K562 (cell line): ENCODE data around the gene ANO2. TPM values are rescaled to one million over a fixed set of nuclear protein-coding genes. Genes with fewer than 3 reads are reported as not detected.
A peak's percentile ranks its signal among the peaks of the same experiment; 100 is the strongest.

Experiments used
- ATAC-seq: fragments of 200-7000 bp; cut with Tn5 transposase; 3 replicates; pipeline ENCODE4 v1.9.1; 2020; ENCODE audit warnings: moderate library complexity
- BruUV-seq: library from RNA; stranded (reverse); fragments of 400-500 nt; replicated peaks from 2 replicates; lab custom pipeline; 2021; lab: Mats Ljungman, UMichigan
- CTCF ChIA-PET: fragments of 300-600 bp; formaldehyde crosslinking; extraction: SDS; loops from one replicate; lab custom pipeline; 2021; ENCODE audit warnings: low intra/inter-chr PET ratio; lab: Yijun Ruan, JAX
- POLR2A ChIA-PET: fragments of 300-600, 350-650 bp; sonication (Branson Sonifier 250); formaldehyde crosslinking; extraction: SDS; loops from one replicate; lab custom pipeline; 2021; ENCODE audit warnings: antibody characterized with exemption, inconsistent platforms; lab: Yijun Ruan, JAX
- DNase-seq, 4 experiments: peaks; one replicate each; pipeline versions ENCODE4 v3.0.0 to v3.0.0-alpha.2; 2011 to 2018; ENCODE audit warnings: low spot score in 3 of 4, mixed read lengths in 3 of 4; ENCODE audit errors: extremely low read depth in 1 of 4
- FAIRE-seq: peaks from 2 replicates; lab custom pipeline; 2011; peaks lifted over from hg19 to GRCh38; lab: Jason Lieb, UNC
- H2AFZ ChIP-seq: 2 replicates; pipeline ENCODE4 v1.6.0; 2011; ENCODE audit warnings: low read depth, low read length, control low read depth, inconsistent platforms
- H3K27ac ChIP-seq: fragments of 200-600 bp; 3 replicates; pipeline ENCODE4 v1.8.0; 2011; ENCODE audit warnings: low read depth, mild to moderate bottlenecking, control low read depth, inconsistent platforms, low read length, moderate library complexity, mixed read lengths; ENCODE audit errors: extremely low read depth
- H3K27me3 ChIP-seq, 2 experiments: fragments of 300-600 bp in 1 of 2; 2 replicates in 1 of 2; 3 replicates in 1 of 2; pipeline versions ENCODE4 v1.6.0 to v1.8.0; 2011; ENCODE audit warnings: inconsistent platforms in 2 of 2, low read length in 2 of 2, mild to moderate bottlenecking in 1 of 2, mixed read lengths in 1 of 2, moderate library complexity in 1 of 2; ENCODE audit not compliant: control insufficient read depth in 2 of 2, insufficient read depth in 2 of 2
- H3K36me3 ChIP-seq: fragments of 300-600 bp; 3 replicates; pipeline ENCODE4 v1.8.0; 2011; ENCODE audit warnings: mild to moderate bottlenecking, low read length, inconsistent platforms; ENCODE audit not compliant: control insufficient read depth, insufficient read depth
- H3K4me1 ChIP-seq, 2 experiments: fragments of 200-600 bp in 1 of 2; replicated peaks in 1 of 2; 2 replicates in 1 of 2; 3 replicates in 1 of 2; pipeline versions ENCODE4 v1.5.1 to v1.8.0; 2011; ENCODE audit warnings: inconsistent platforms in 2 of 2, low read length in 2 of 2, mild to moderate bottlenecking in 1 of 2, mixed read lengths in 1 of 2, moderate library complexity in 1 of 2; ENCODE audit not compliant: control insufficient read depth in 2 of 2, insufficient read depth in 2 of 2
- H3K4me2 ChIP-seq: 2 replicates; pipeline ENCODE4 v1.6.1; 2011; ENCODE audit warnings: low read length, control low read depth, inconsistent platforms, mixed read lengths; ENCODE audit not compliant: insufficient read depth
- H3K4me3 ChIP-seq: fragments of 200-600 bp; sonication (generic), shearing (Covaris generic); 2 replicates; pipeline ENCODE4 v1.5.1; 2016; ENCODE audit warnings: control low read depth, inconsistent platforms
- H3K79me2 ChIP-seq: fragments of 200-600 bp; 3 replicates; pipeline ENCODE4 v1.8.0; 2011; ENCODE audit warnings: low read length, inconsistent platforms; ENCODE audit not compliant: control insufficient read depth, insufficient read depth
- H3K9ac ChIP-seq, 2 experiments: 2 replicates each; pipeline versions ENCODE4 v1.6.0 to v1.6.1; 2011; ENCODE audit warnings: low read depth in 2 of 2, low read length in 2 of 2, control low read depth in 1 of 2, inconsistent platforms in 1 of 2, mild to moderate bottlenecking in 1 of 2, mixed read lengths in 1 of 2; ENCODE audit not compliant: insufficient read depth in 1 of 2
- H3K9me1 ChIP-seq: one replicate; pipeline ENCODE4 v1.6.0; 2011; ENCODE audit warnings: inconsistent platforms, mild to moderate bottlenecking, low read length, moderate library complexity; ENCODE audit not compliant: control insufficient read depth, insufficient read depth
- H3K9me3 ChIP-seq: replicated peaks from 2 replicates; pipeline ENCODE4 v1.5.1; 2011; ENCODE audit warnings: low read depth, low read length, inconsistent platforms; ENCODE audit not compliant: control insufficient read depth, insufficient read depth
- H4K20me1 ChIP-seq: replicated peaks from 2 replicates; pipeline ENCODE4 v1.6.1; 2011; ENCODE audit warnings: low read length, inconsistent platforms, mixed read lengths; ENCODE audit not compliant: control insufficient read depth, insufficient read depth
- ATF3 ChIP-seq, 2 experiments: fragments of 450-650 bp in 1 of 2; sonication (generic) in 1 of 2; formaldehyde crosslinking in 1 of 2; IDR thresholded peaks in 1 of 2; conservative IDR thresholded peaks in 1 of 2; 2 replicates each; pipeline versions ENCODE4 v1.6.1 to v1.8.1; 2016 to 2023; ENCODE audit warnings: mild to moderate bottlenecking in 2 of 2, moderate library complexity in 2 of 2, inconsistent platforms in 1 of 2, missing genetic modification reagents in 1 of 2
- BRF1 ChIP-seq: IDR thresholded peaks from 3 replicates; pipeline ENCODE4 v1.6.1; 2011; ENCODE audit warnings: borderline replicate concordance, mild to moderate bottlenecking; ENCODE audit not compliant: insufficient read length; ENCODE audit errors: extremely low read depth
- CBFA2T2 ChIP-seq: fragments of 450-650 bp; conservative IDR thresholded peaks from 2 replicates; pipeline ENCODE4 v1.6.1; 2017; ENCODE audit warnings: mild to moderate bottlenecking
- CREBBP ChIP-seq: IDR thresholded peaks from one replicate; pipeline ENCODE4 v1.6.1; 2012; ENCODE audit warnings: low read depth, mild to moderate bottlenecking, control low read depth, inconsistent platforms, low read length
- DEAF1 ChIP-seq: fragments of 450-650 bp; formaldehyde crosslinking; IDR thresholded peaks from 2 replicates; pipeline ENCODE4 v1.4.0; 2020; ENCODE audit warnings: mild to moderate bottlenecking, moderate library complexity
- ETS2 ChIP-seq: IDR thresholded peaks from 2 replicates; pipeline ENCODE4 v1.6.1; 2016; ENCODE audit warnings: borderline replicate concordance, missing genetic modification characterization, mild to moderate bottlenecking, moderate library complexity, missing compliant biosample characterization; ENCODE audit not compliant: poor library complexity, severe bottlenecking
- GATAD2A ChIP-seq: fragments of 450-650 bp; IDR thresholded peaks from 2 replicates; pipeline ENCODE4 v1.6.1; 2017
- NR3C1 ChIP-seq: sonication (generic); formaldehyde crosslinking; IDR thresholded peaks from 2 replicates; pipeline ENCODE4 v1.8.1; 2022; ENCODE audit warnings: missing genetic modification reagents
- PPARD ChIP-seq: fragments of 250-450 bp; sonication (Bioruptor Pico); IDR thresholded peaks from 2 replicates; pipeline ENCODE4 v1.8.0; 2022; ENCODE audit warnings: inconsistent platforms, mild to moderate bottlenecking, moderate library complexity
- RBM39 ChIP-seq: fragments of 200-400 bp; formaldehyde crosslinking; optimal IDR thresholded peaks from 2 replicates; pipeline ENCODE3; 2018; ENCODE audit warnings: low read depth, low read length
- TCF7L2 ChIP-seq: fragments of 150-350 bp; IDR thresholded peaks from 2 replicates; pipeline ENCODE4 v1.6.1; 2016; ENCODE audit warnings: low read depth, mild to moderate bottlenecking, low read length, moderate library complexity
- ZBTB7A ChIP-seq: IDR thresholded peaks from 2 replicates; pipeline ENCODE4 v1.6.1; 2011; ENCODE audit warnings: low read depth, mild to moderate bottlenecking, low read length, moderate library complexity, borderline replicate concordance; ENCODE audit not compliant: control insufficient read depth
- WGBS: fragments of 100-300 bp; shearing (Covaris generic); methylation state at CpG from one replicate; pipeline ENCODE4 v1.1.6; 2016; ENCODE audit warnings: low coverage, mixed read lengths; ENCODE audit not compliant: insufficient coverage; ENCODE audit errors: missing lambda C conversion rate; 5-methylcytosine and 5-hydroxymethylcytosine counted together
- in situ Hi-C: fragments of 300-500 bp; cut with MboI; formaldehyde crosslinking; loops from 4 replicates; pipeline ENCODE4 v1.15.0; 2018; ENCODE audit warnings: inconsistent platforms, mixed read lengths
- intact Hi-C: fragments of 100-400 bp; cut with micrococcal nuclease; formaldehyde crosslinking; loops from 2 replicates; pipeline ENCODE4 v1.14.2; 2022
- polyA plus RNA-seq, 8 experiments: library from polyadenylated mRNA; depleted of rRNA in 4 of 8; stranded (reverse) in 5 of 8; unstranded in 3 of 8; fragments of >200 nt; fragmentation: Nextera tagmentation in 2 of 8; fragmentation: Illumina TruSeq in 1 of 8; extraction: Ambion mirVana in 2 of 8; extraction: Trizol in 1 of 8; gene quantifications; 2 replicates each; pipeline versions ENCODE4 v1.2.1 to v1.2.3, GENCODE V29; 2011 to 2014; ENCODE audit warnings: inconsistent platforms in 1 of 8, missing spikeins in 1 of 8
- total RNA-seq, 7 experiments: library from RNA; depleted of rRNA in 6 of 7; stranded (reverse); fragments of >200 nt in 6 of 7; fragmentation: Illumina TruSeq in 2 of 7; extraction: Trizol in 2 of 7; gene quantifications; 2 replicates each; pipeline versions ENCODE4 v1.2.1 to v1.2.3, GENCODE V29; 2011 to 2021; ENCODE audit warnings: low replicate concordance in 1 of 7

ANO2 gene
- total and polyA plus RNA-seq, 9 of the 15 experiments (the other 6 are each of a cell fraction or from before 2014, with no cell fraction given), result 0.64 TPM; not detected in 8

- TF ChIP-seq ETS2 (tag), result no peak
- TF ChIP-seq TCF7L2, result no peak
- TF ChIP-seq RBM39, result no peak
- no peak for TF ChIP-seq GATAD2A
- TF ChIP-seq, all 486 proteins: peak for 0
These were observed 150.9 kb downstream of the ANO2 start (continued) for GRCh38 chr12:5794156-5794555.

- TF ChIP-seq CBFA2T2, result no peak
- no peak for TF ChIP-seq BRF1
- no peak for TF ChIP-seq DEAF1
- no peak for TF ChIP-seq NR3C1 (CRISPR knock-in tag)
- no peak for TF ChIP-seq PPARD (CRISPR knock-in tag)
- peak; percentile 38; the same call in 1 of the 2 replicates for TF ChIP-seq ATF3 (IDR thresholded peaks at IDR 0.05)
- no peak for TF ChIP-seq ATF3 (CRISPR knock-in tag; conservative IDR thresholded peaks at IDR 0.05)
- no peak for TF ChIP-seq ZBTB7A
- no peak for TF ChIP-seq CREBBP
- TF ChIP-seq, all 486 proteins: peak for 1
- Histone ChIP-seq H3K9me1 (no peaks in the 10 kb centered on the region), H3K9me3 (no peaks in the 10 kb centered on the region), H3K36me3 (no peaks in the 10 kb centered on the region), H4K20me1 (no peaks in the 10 kb centered on the region), H3K4me2 (no peak overlapping the region), H3K79me2 (no peaks in the 10 kb centered on the region), H3K4me1 (no peaks in the 10 kb centered on the region), H3K9ac (no peak overlapping the region), H3K4me3 (no peak overlapping the region), H3K27me3 (no peaks in the 10 kb centered on the region; a peak in 1 of 5 replicates), H2AFZ (no peak overlapping the region), H3K27ac (no peak overlapping the region)
- ChIA-PET CTCF (no interaction called here), POLR2A (interaction anchor here (0.6 kb wide), 1 partner anchor 76 kb away, joined by 3 read pairs; no protein-coding TSS in a partner anchor)
- in situ Hi-C loops, result loop anchor here (5.0 to 25.0 kb wide), 2 partner anchors 365 to 605 kb away; no protein-coding TSS in a partner anchor
- no peak for DNase-seq
- WGBS, result 0% methylated on average over 5 of the region's 5 CpGs
- intact Hi-C loops, result no loop called here
- no TSS peak for BruUV-seq
- no peak for ATAC-seq
- FAIRE-seq, result no peak
These were observed 152.7 kb downstream of the ANO2 start for GRCh38 chr12:5792343-5792742.
